Measurements from ENCODE around the gene CDK14.
"Not testable (repeated sequence)": the region's sequence is repeated elsewhere in the genome, so short reads cannot be mapped to it uniquely, and the experiment has no call there.

CDK14 gene

DNA sequence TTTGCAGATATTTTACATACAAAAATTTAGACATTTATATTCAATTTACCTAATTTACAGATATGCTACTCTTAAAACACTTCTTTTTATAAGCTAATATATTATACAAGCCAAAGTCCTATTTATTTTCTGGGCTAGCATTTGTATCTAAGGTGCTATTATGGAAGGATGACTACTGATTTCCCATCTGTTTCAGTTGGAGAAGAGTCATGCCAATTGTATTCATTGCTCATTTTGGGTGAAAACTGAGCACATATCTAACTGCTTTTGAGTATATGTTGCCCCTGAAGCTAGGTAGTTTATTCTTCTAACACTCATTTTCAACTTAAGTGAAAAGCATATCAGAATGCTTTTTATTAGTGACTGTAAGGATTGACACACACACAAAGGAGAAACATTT is 172.9 kb downstream of the CDK14 start:
- no peak for DNase-seq
- no peaks in the 10 kb centered on the region for H3K36me3 ChIP-seq (ENCODE audit: insufficient read depth, low read length)
- H2AFZ ChIP-seq (ENCODE audit: low read depth, low read length), result no peak overlapping the region
- H3K4me3 ChIP-seq (ENCODE audit: low read depth in 1 of 2, low read length in 2 of 2), result no peak overlapping the region
- no peak overlapping the region for H3K27ac ChIP-seq (ENCODE audit: low read length)
- no peaks in the 10 kb centered on the region for H3K79me2 ChIP-seq (ENCODE audit: insufficient read depth, low read length)
- H4K20me1 ChIP-seq (ENCODE audit: insufficient read depth, low read length), result no peaks in the 10 kb centered on the region
- no peak overlapping the region for H3K4me2 ChIP-seq (ENCODE audit: insufficient read depth, low read length)
- TF ChIP-seq, protein P1, sequence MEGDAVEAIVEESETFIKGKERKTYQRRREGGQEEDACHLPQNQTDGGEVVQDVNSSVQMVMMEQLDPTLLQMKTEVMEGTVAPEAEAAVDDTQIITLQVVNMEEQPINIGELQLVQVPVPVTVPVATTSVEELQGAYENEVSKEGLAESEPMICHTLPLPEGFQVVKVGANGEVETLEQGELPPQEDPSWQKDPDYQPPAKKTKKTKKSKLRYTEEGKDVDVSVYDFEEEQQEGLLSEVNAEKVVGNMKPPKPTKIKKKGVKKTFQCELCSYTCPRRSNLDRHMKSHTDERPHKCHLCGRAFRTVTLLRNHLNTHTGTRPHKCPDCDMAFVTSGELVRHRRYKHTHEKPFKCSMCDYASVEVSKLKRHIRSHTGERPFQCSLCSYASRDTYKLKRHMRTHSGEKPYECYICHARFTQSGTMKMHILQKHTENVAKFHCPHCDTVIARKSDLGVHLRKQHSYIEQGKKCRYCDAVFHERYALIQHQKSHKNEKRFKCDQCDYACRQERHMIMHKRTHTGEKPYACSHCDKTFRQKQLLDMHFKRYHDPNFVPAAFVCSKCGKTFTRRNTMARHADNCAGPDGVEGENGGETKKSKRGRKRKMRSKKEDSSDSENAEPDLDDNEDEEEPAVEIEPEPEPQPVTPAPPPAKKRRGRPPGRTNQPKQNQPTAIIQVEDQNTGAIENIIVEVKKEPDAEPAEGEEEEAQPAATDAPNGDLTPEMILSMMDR (IDR thresholded peaks at IDR 0.05; ENCODE audit: borderline replicate concordance, extremely low read depth, low read length, poor library complexity, severe bottlenecking), result no peak
- TF ChIP-seq EZH2 (IDR thresholded peaks at IDR 0.05; ENCODE audit: borderline replicate concordance, low read depth, low read length, severe bottlenecking), result no peak
- no peaks in the 10 kb centered on the region for H3K9me3 ChIP-seq (ENCODE audit: insufficient read depth, low read length, severe bottlenecking)
- H3K4me1 ChIP-seq (ENCODE audit: insufficient read depth, low read length), result no peaks in the 10 kb centered on the region
- H3K9ac ChIP-seq (ENCODE audit: low read depth, low read length), result no peak overlapping the region
- no peaks in the 10 kb centered on the region for H3K27me3 ChIP-seq (ENCODE audit: insufficient read depth, low read length, poor library complexity)
- ATAC-seq (ENCODE audit: insufficient read depth, low read depth), result no peak

DNA sequence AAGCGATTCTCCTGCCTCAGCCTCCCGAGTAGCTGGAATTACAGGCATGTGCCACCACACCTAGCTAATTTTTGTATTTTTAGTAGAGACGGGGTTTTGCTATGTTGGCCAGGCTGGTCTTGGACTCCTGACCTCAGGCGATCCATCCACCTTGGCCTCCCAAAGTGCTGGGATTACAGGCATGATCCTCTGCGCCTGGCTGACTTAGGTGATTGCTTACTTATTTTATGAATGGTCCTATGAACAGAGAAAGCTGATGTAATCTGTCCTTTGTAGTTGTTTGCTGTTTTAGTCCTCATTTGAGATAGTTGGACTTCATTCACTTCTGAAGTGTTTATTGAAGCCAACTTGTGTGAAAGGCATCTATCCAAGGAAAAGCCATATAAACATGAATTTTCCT is 173.4 kb downstream of the CDK14 start:
- DNase-seq; H3K79me2 ChIP-seq (ENCODE audit: insufficient read depth, low read length); H4K20me1 ChIP-seq (ENCODE audit: insufficient read depth, low read length); H3K27ac ChIP-seq (ENCODE audit: low read length); H3K4me1 ChIP-seq (ENCODE audit: insufficient read depth, low read length); ATAC-seq (ENCODE audit: insufficient read depth, low read depth); H3K27me3 ChIP-seq (ENCODE audit: insufficient read depth, low read length, poor library complexity); H3K9me3 ChIP-seq (ENCODE audit: insufficient read depth, low read length, severe bottlenecking); H3K4me3 ChIP-seq (ENCODE audit: low read depth in 1 of 2, low read length in 2 of 2); H2AFZ ChIP-seq (ENCODE audit: low read depth, low read length); H3K9ac ChIP-seq (ENCODE audit: low read depth, low read length); H3K36me3 ChIP-seq (ENCODE audit: insufficient read depth, low read length); H3K4me2 ChIP-seq (ENCODE audit: insufficient read depth, low read length): not testable (repeated sequence)

DNA sequence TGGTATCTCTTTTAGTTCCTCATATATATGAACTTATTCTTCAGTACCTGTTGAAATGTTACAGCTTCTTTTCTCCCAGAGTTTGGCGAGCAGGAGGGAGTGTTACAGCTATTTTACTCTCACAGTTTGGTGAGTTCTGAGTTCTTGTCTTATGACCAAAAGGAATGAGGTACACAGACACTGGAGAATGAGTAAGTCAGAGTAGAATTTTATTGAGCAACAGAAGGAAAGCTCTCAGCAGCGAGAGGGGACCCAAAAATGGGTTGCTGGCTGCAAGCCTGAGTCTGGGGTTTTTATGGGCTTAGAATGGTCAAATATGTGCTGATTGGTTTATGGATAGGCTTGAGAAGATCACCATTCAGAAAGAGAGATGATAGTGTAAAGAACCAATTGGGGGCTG is 175.2 kb downstream of the CDK14 start:
- no peak for ATAC-seq (ENCODE audit: insufficient read depth, low read depth)
- H3K27ac ChIP-seq (ENCODE audit: low read length), result no peak overlapping the region
- H3K4me3 ChIP-seq (ENCODE audit: low read depth in 1 of 2, low read length in 2 of 2), result no peak overlapping the region
- H3K4me1 ChIP-seq (ENCODE audit: insufficient read depth, low read length), result no peaks in the 10 kb centered on the region
- TF ChIP-seq, protein P1 (IDR thresholded peaks at IDR 0.05; ENCODE audit: borderline replicate concordance, extremely low read depth, low read length, poor library complexity, severe bottlenecking), result no peak
- TF ChIP-seq EZH2 (IDR thresholded peaks at IDR 0.05; ENCODE audit: borderline replicate concordance, low read depth, low read length, severe bottlenecking), result no peak
- no peaks in the 10 kb centered on the region for H3K9me3 ChIP-seq (ENCODE audit: insufficient read depth, low read length, severe bottlenecking)
- H3K27me3 ChIP-seq (ENCODE audit: insufficient read depth, low read length, poor library complexity), result no peaks in the 10 kb centered on the region
- H3K4me2 ChIP-seq (ENCODE audit: insufficient read depth, low read length), result no peak overlapping the region
- no peaks in the 10 kb centered on the region for H3K79me2 ChIP-seq (ENCODE audit: insufficient read depth, low read length)
- no peak for DNase-seq
- no peak overlapping the region for H2AFZ ChIP-seq (ENCODE audit: low read depth, low read length)
- no peak overlapping the region for H3K9ac ChIP-seq (ENCODE audit: low read depth, low read length)
- no peaks in the 10 kb centered on the region for H4K20me1 ChIP-seq (ENCODE audit: insufficient read depth, low read length)
- no peaks in the 10 kb centered on the region for H3K36me3 ChIP-seq (ENCODE audit: insufficient read depth, low read length)

DNA sequence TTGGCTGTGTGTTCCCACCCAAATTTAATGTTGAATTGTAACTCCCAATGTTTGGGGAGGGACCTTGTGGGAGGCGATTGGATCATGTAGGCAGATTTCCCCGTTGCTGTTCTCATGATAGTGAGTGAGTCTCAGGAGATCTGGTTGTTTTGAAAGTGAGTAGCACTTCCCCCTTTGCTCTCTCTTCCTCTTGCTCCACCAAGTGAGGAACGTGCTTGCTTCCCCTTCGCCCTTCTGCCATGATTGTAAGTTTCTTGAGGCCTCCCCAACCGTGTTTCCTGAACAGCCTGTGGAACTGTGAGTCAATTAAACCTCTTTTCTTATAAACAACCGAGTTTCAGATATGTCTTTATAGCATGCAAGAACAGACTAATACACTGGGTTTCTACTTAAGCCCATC is 176.3 kb downstream of the CDK14 start:
- Histone ChIP-seq H3K4me1 (ENCODE audit: insufficient read depth, low read length) (no peaks in the 10 kb centered on the region), H3K9me3 (ENCODE audit: insufficient read depth, low read length, severe bottlenecking) (no peaks in the 10 kb centered on the region), H3K27ac (ENCODE audit: low read length) (no peak overlapping the region), H3K27me3 (ENCODE audit: insufficient read depth, low read length, poor library complexity) (no peaks in the 10 kb centered on the region), H3K9ac (ENCODE audit: low read depth, low read length) (no peak overlapping the region), H3K4me2 (ENCODE audit: insufficient read depth, low read length) (no peak overlapping the region), H4K20me1 (ENCODE audit: insufficient read depth, low read length) (no peaks in the 10 kb centered on the region), H3K36me3 (ENCODE audit: insufficient read depth, low read length) (no peaks in the 10 kb centered on the region), H3K79me2 (ENCODE audit: insufficient read depth, low read length) (no peaks in the 10 kb centered on the region), H3K4me3 (ENCODE audit: low read depth in 1 of 2, low read length in 2 of 2) (no peak overlapping the region), H2AFZ (ENCODE audit: low read depth, low read length) (no peak overlapping the region)
- no peak for ATAC-seq (ENCODE audit: insufficient read depth, low read depth)
- TF ChIP-seq, protein P1 (IDR thresholded peaks at IDR 0.05; ENCODE audit: borderline replicate concordance, extremely low read depth, low read length, poor library complexity, severe bottlenecking), result no peak
- no peak for TF ChIP-seq EZH2 (IDR thresholded peaks at IDR 0.05; ENCODE audit: borderline replicate concordance, low read depth, low read length, severe bottlenecking)
- no peak for DNase-seq

Data from DND-41 (cell line).